TTC549 (cell line): ENCODE data around the gene APOBEC3C.
"Not testable (repeated sequence)": the region's sequence is repeated elsewhere in the genome, so short reads cannot be mapped to it uniquely, and the experiment has no call there.

Experiments used
- FAIRE-seq: peaks from 2 replicates; lab custom pipeline; 2012; peaks lifted over from hg19 to GRCh38; lab: Jason Lieb, UNC

Gene APOBEC3C

GRCh38 chr22:39066442-39067276, 52.6 kb downstream of the APOBEC3C start:
- not testable (repeated sequence) for FAIRE-seq

GRCh38 chr22:39068033-39068785, 54.2 kb downstream of the APOBEC3C start:
- no peak for FAIRE-seq
